Measurements from ENCODE around the gene GLYR1.
"Not testable (repeated sequence)": the region's sequence is repeated elsewhere in the genome, so short reads cannot be mapped to it uniquely, and the experiment has no call there.

GLYR1 gene

GRCh38 chr16:4788910-4789309 lies 58.2 kb downstream of the GLYR1 start:
- H3K4me1 ChIP-seq (ENCODE audit: control insufficient read depth, insufficient read depth, low read length): peaks cover 2% of the 10 kb centered on the region
- H3K27me3 ChIP-seq (ENCODE audit: control insufficient read depth, insufficient read depth, low read length): no peaks in the 10 kb centered on the region
- H3K4me3 ChIP-seq (ENCODE audit: low read depth, low read length): no peak overlapping the region
- H3K36me3 ChIP-seq (ENCODE audit: control insufficient read depth, insufficient read depth, low read length): no peaks in the 10 kb centered on the region
- H3K9ac ChIP-seq (ENCODE audit: low read depth, low read length): no peak overlapping the region
- no peaks in the 10 kb centered on the region for H3K9me3 ChIP-seq (ENCODE audit: control insufficient read depth, insufficient read depth, low read length)

- H3K36me3 ChIP-seq (ENCODE audit: control insufficient read depth, insufficient read depth, low read length): no peaks in the 10 kb centered on the region
- H3K4me3 ChIP-seq (ENCODE audit: low read depth, low read length): no peak overlapping the region
- peaks cover 2% of the 10 kb centered on the region for H3K4me1 ChIP-seq (ENCODE audit: control insufficient read depth, insufficient read depth, low read length)
- no peaks in the 10 kb centered on the region for H3K9me3 ChIP-seq (ENCODE audit: control insufficient read depth, insufficient read depth, low read length)
- no peaks in the 10 kb centered on the region for H3K27me3 ChIP-seq (ENCODE audit: control insufficient read depth, insufficient read depth, low read length)
- no peak overlapping the region for H3K9ac ChIP-seq (ENCODE audit: low read depth, low read length)
These were observed 58.6 kb downstream of the GLYR1 start for GRCh38 chr16:4788489-4788889.

GRCh38 chr16:4787627-4788482 lies 59.2 kb downstream of the GLYR1 start, which contains the start of gene SEPTIN12:
Gene SEPTIN12, minus strand, starts transcription at chr16:4788345. Its CDS starts 700 bp downstream, at chr16:4787645.
- peak within 1 kb of the TSS; percentile 60 for H3K9ac ChIP-seq (ENCODE audit: low read depth, low read length)

GRCh38 chr16:4787068-4787467 lies 60.0 kb downstream of the GLYR1 start:
- Histone ChIP-seq H3K9ac (ENCODE audit: low read depth, low read length) (no peak overlapping the region), H3K36me3 (ENCODE audit: control insufficient read depth, insufficient read depth, low read length) (no peaks in the 10 kb centered on the region), H3K9me3 (ENCODE audit: control insufficient read depth, insufficient read depth, low read length) (no peaks in the 10 kb centered on the region), H3K4me3 (ENCODE audit: low read depth, low read length) (no peak overlapping the region), H3K4me1 (ENCODE audit: control insufficient read depth, insufficient read depth, low read length) (peaks cover 2% of the 10 kb centered on the region), H3K27me3 (ENCODE audit: control insufficient read depth, insufficient read depth, low read length) (no peaks in the 10 kb centered on the region)

More at GRCh38 chr16:4787627-4788482, 59.2 kb downstream of the GLYR1 start, which contains the start of gene SEPTIN12:
- Histone ChIP-seq H3K4me3 (ENCODE audit: low read depth, low read length) (no peak within 1 kb of the TSS), H3K4me1 (ENCODE audit: control insufficient read depth, insufficient read depth, low read length) (peaks cover 2% of the 10 kb centered on the region), H3K27me3 (ENCODE audit: control insufficient read depth, insufficient read depth, low read length) (no peaks in the 10 kb centered on the region), H3K36me3 (ENCODE audit: control insufficient read depth, insufficient read depth, low read length) (no peaks in the 10 kb centered on the region), H3K9me3 (ENCODE audit: control insufficient read depth, insufficient read depth, low read length) (no peaks in the 10 kb centered on the region)

- Histone ChIP-seq H3K4me3 (ENCODE audit: low read depth, low read length) (no peak overlapping the region), H3K36me3 (ENCODE audit: control insufficient read depth, insufficient read depth, low read length) (no peaks in the 10 kb centered on the region), H3K9ac (ENCODE audit: low read depth, low read length) (no peak overlapping the region), H3K9me3 (ENCODE audit: control insufficient read depth, insufficient read depth, low read length) (no peaks in the 10 kb centered on the region), H3K4me1 (ENCODE audit: control insufficient read depth, insufficient read depth, low read length) (peaks cover 2% of the 10 kb centered on the region), H3K27me3 (ENCODE audit: control insufficient read depth, insufficient read depth, low read length) (no peaks in the 10 kb centered on the region)
These were observed 61.2 kb downstream of the GLYR1 start for GRCh38 chr16:4785758-4786433.

- not testable (repeated sequence) for H3K36me3 ChIP-seq (ENCODE audit: control insufficient read depth, insufficient read depth, low read length); H3K9ac ChIP-seq (ENCODE audit: low read depth, low read length); H3K4me3 ChIP-seq (ENCODE audit: low read depth, low read length); H3K4me1 ChIP-seq (ENCODE audit: control insufficient read depth, insufficient read depth, low read length); H3K27me3 ChIP-seq (ENCODE audit: control insufficient read depth, insufficient read depth, low read length); H3K9me3 ChIP-seq (ENCODE audit: control insufficient read depth, insufficient read depth, low read length)
These were observed 62.6 kb downstream of the GLYR1 start for GRCh38 chr16:4784444-4784987.

GRCh38 chr16:4783951-4784336 lies 63.1 kb downstream of the GLYR1 start:
- no peaks in the 10 kb centered on the region for H3K27me3 ChIP-seq (ENCODE audit: control insufficient read depth, insufficient read depth, low read length)
- no peak overlapping the region for H3K9ac ChIP-seq (ENCODE audit: low read depth, low read length)
- H3K4me1 ChIP-seq (ENCODE audit: control insufficient read depth, insufficient read depth, low read length): peaks cover 2% of the 10 kb centered on the region
- H3K36me3 ChIP-seq (ENCODE audit: control insufficient read depth, insufficient read depth, low read length): no peaks in the 10 kb centered on the region
- no peak overlapping the region for H3K4me3 ChIP-seq (ENCODE audit: low read depth, low read length)
- H3K9me3 ChIP-seq (ENCODE audit: control insufficient read depth, insufficient read depth, low read length): no peaks in the 10 kb centered on the region

GRCh38 chr16:4783251-4783950 lies 63.7 kb downstream of the GLYR1 start:
- no peaks in the 10 kb centered on the region for H3K36me3 ChIP-seq (ENCODE audit: control insufficient read depth, insufficient read depth, low read length)
- no peak overlapping the region for H3K4me3 ChIP-seq (ENCODE audit: low read depth, low read length)
- no peak overlapping the region for H3K9ac ChIP-seq (ENCODE audit: low read depth, low read length)
- no peaks in the 10 kb centered on the region for H3K4me1 ChIP-seq (ENCODE audit: control insufficient read depth, insufficient read depth, low read length)
- H3K9me3 ChIP-seq (ENCODE audit: control insufficient read depth, insufficient read depth, low read length): no peaks in the 10 kb centered on the region
- no peaks in the 10 kb centered on the region for H3K27me3 ChIP-seq (ENCODE audit: control insufficient read depth, insufficient read depth, low read length)

- no peak overlapping the region for H3K4me3 ChIP-seq (ENCODE audit: low read depth, low read length)
- H3K27me3 ChIP-seq (ENCODE audit: control insufficient read depth, insufficient read depth, low read length): no peaks in the 10 kb centered on the region
- H3K9me3 ChIP-seq (ENCODE audit: control insufficient read depth, insufficient read depth, low read length): no peaks in the 10 kb centered on the region
- no peak overlapping the region for H3K9ac ChIP-seq (ENCODE audit: low read depth, low read length)
- H3K36me3 ChIP-seq (ENCODE audit: control insufficient read depth, insufficient read depth, low read length): no peaks in the 10 kb centered on the region
- H3K4me1 ChIP-seq (ENCODE audit: control insufficient read depth, insufficient read depth, low read length): no peaks in the 10 kb centered on the region
These were observed 66.9 kb downstream of the GLYR1 start for GRCh38 chr16:4780235-4780634.

GRCh38 chr16:4778050-4778392 lies 69.1 kb downstream of the GLYR1 start:
- Histone ChIP-seq H3K4me3 (ENCODE audit: low read depth, low read length) (no peak overlapping the region), H3K27me3 (ENCODE audit: control insufficient read depth, insufficient read depth, low read length) (no peaks in the 10 kb centered on the region), H3K36me3 (ENCODE audit: control insufficient read depth, insufficient read depth, low read length) (no peaks in the 10 kb centered on the region), H3K4me1 (ENCODE audit: control insufficient read depth, insufficient read depth, low read length) (no peaks in the 10 kb centered on the region), H3K9me3 (ENCODE audit: control insufficient read depth, insufficient read depth, low read length) (no peaks in the 10 kb centered on the region), H3K9ac (ENCODE audit: low read depth, low read length) (no peak overlapping the region)

- Histone ChIP-seq H3K4me3 (ENCODE audit: low read depth, low read length) (no peak overlapping the region), H3K36me3 (ENCODE audit: control insufficient read depth, insufficient read depth, low read length) (no peaks in the 10 kb centered on the region), H3K9ac (ENCODE audit: low read depth, low read length) (no peak overlapping the region), H3K9me3 (ENCODE audit: control insufficient read depth, insufficient read depth, low read length) (no peaks in the 10 kb centered on the region), H3K27me3 (ENCODE audit: control insufficient read depth, insufficient read depth, low read length) (no peaks in the 10 kb centered on the region), H3K4me1 (ENCODE audit: control insufficient read depth, insufficient read depth, low read length) (no peaks in the 10 kb centered on the region)
These were observed 69.6 kb downstream of the GLYR1 start for GRCh38 chr16:4777339-4778049.

All from iPS-15b (cell line).